CD4-positive, alpha-beta T cell treated with Interleukin-10 for 1 hour (primary cell): ENCODE results near the gene TET2.

Experiments used
- DNase-seq: peaks from one replicate; pipeline ENCODE4 v3.0.0-alpha.2; 2020

Gene TET2

DNA sequence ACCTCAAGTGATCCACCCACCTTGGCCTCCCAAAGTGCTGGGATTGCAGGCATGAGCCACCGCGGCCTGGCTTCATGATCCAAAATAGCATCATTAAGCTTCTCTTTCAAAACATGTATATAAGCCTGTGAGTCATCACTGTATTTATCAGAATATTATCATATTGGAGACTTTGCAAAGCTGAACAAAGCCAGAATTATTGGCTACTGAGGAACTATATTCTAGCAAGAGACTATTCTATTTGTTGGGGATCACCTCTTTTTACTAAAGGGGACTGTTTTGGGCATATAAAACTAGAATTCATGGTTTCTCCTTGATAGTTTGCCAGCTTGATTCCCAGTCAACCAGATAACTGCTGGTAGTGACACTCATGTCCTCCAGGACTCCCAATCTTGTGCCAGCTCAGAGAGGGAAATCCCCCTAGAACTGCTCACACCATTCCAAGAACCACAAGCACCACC, 40.1 kb downstream of the TET2 start:
- DNase-seq = no peak

DNA sequence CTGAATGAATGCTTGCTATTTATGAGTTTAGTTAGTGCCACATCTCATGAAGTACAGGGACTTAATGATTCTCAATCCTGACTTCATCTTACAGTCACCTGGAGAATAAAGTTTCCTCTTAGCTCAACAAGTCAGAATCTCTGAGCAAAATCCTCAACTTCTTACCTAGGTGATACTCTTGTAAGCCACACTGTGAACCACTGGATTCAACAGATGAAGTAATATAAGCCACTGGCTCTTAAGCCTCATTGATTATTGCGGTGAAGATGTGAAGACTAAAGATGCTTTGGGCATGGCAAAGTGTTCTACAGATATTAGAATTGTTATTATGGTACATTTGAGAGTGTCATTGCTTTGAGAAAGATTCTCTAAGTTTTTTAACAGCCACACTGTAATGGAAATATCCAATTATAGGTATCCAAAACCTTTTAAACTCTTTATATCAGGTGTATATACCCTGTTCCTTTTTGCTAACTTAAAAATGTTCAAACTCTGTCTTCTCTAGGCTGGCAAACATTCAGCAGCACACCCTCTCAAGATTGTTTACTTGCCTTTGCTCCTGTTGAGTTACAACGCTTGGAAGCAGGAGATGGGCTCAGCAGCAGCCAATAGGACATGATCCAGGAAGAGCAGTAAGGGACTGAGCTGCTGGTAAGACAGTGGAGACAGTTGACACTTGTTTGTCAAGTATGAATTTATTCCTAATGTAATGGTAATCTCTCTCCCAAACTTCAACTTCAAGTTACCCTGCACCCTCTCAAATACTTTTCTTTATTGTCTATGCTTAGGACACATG, 43.4 kb downstream of the TET2 start:
- no peak for DNase-seq

DNA sequence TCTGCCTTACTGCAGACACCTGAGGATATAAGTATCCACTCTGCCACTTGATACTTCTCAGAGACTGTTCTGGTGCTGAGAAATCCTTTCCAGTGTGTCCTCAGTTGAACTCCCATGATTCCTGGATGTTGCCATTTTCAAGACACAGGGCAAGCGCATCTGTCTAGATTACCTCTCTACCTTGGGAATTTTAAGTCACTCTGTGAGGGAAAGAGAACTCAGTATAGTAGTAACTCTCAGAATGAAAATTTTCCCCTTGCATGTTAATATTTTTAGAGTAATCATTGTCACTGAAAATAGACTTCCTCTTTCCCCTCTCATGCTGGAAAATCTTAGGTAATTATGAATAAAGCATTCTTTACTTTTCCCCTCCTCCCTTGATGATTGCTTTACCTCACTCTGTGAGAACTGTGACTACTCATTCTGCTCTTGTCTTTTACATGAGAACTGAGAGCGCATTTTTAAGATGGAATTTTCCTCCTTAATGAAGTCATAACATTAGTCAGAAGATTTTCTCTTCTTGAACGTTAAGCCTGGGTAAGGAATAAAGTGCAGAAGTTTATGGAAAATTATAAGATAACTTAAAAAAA, 45.0 kb downstream of the TET2 start:
- DNase-seq = no peak

DNA sequence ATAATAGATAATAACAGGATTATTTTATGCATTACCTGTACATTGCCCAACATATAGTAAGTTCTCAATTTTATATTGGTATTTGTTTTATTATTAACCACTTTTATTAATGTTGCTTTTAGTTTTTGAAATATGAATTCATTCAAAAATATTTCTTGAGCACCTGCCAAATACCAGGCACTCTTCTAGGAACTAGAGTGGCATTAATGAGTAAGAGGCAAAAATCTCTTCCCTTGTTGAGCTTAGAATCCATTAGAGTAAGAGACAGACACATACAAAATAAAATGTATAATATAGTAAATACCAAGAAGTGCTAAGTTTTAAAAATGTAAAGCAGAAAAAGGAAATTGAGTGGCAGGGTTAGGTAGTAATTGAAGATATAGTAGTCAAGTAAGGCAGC, 45.8 kb downstream of the TET2 start:
- DNase-seq = no peak

DNA sequence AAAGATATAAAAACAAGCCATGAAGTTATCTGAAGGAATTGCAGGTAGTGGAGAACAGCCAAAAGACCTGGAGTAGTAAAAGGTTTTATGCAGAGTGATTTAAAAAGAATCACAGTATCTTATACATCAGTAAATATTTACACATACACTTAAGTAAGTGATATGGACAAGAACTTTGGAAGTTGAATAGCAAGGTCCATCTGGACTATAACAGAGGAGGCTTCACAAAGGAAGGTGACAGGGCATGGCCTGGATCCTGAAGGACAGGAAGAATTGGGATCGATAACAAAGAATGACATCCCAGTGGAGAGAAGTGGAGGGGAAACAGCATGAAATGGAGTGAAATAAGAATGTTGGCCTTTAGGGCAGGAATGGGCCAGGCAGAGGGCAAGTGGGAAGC, 46.2 kb downstream of the TET2 start:
- no peak for DNase-seq

DNA sequence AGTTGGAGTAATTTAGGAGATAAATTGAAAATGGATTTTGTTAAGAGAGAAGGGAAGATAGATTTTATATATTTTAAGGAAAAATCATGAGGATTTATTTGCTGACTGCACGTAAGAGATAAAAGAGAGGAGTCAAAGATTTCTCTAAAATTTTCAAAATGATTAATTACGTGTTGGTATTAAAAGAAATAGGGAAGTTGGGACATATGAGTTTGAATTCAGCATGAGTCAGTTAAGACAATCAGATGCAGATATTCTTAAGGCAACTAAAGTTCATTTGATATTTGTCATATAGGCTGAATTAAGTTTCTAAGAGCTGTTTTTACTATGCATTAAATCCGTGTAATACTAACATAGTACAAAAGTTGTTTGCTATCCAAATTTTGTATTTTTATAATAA, 46.9 kb downstream of the TET2 start:
- DNase-seq = no peak

DNA sequence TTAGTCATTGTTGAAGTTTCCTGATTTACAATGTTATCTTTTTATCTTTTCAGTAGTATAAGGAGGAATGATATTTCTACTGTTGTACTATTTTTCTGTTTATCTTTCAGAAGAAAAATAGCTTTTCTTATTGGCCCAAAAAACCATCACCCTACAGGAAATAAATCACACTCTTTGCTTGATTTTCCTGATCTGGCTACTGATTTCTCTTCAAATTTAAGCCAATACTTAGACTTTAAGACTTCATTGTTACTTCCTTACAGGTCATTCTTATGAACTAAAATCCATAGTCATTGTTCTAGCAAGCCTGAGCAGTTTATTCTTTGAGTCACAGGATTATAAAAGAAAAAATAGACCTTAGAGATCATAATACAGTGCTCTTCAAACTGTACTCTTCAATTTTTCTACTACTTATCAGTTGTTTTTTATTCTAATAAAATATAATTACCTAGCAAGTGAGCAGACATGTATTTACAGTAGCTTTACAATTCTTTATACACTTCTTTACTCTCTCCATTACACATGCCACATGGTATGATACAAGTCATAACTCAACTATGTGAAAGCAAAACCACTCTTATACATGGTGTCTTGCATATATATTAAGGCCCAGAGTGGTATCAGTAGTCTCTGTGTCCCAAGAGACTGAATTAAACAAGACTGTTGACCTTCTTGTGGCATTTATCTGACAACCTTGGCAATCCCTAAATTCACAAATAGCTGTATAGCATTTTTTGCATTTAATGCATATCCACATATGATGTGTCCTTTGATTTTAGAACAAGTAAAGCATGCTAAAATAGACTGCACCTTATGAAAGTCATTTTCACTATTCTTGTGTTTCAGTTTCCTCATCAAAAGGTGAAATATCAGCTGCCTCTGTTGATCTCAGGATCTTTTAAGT, 47.9 kb downstream of the TET2 start:
- DNase-seq = no peak

DNA sequence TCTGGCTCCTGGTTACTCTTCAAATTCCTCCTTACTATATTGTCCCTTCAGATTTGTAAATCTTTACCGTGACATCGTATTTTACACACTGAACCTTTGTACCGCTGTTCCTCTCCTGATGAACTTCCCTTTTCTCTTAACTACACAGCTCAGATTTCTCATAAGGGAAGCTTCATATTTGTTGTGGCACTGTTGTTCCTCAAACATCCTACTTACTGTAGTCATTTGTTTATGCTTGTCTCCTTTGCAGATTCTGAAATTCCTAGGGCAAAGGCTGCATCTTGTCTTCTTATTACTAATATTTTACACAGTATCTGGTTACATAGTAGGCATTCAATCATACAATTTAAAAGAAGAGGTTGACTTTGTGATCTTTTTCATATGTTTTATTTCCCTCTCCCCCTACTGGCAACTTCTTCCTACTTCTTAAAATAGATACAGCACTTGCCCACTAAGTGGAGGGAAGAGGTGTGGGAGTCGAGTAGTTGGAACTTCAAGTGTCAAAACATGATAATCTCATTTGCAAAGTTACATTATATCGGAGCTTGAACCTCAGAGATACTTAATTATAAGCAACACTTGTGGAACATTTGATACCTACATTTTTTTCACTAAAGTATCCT, 50.0 kb downstream of the TET2 start:
- no peak for DNase-seq

DNA sequence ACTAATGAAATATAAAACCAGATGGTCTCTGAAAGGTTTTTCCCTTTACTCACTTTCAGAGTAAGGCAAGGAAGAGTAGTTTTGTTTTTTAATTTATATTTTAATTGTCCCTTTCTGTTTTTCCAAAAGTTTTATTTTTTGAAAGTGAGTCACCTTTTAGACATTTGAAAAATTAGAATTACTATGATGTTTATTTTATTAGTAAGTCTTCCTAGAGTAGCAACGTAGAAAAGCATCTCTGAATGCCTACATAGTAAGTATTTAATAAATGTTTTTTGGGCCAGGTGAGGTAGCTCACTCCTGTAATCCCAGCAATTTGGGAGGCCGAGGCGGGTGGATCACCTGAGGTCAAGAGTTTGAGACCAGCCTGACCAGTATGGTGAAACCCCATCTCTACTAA, 51.1 kb downstream of the TET2 start:
- no peak for DNase-seq

DNA sequence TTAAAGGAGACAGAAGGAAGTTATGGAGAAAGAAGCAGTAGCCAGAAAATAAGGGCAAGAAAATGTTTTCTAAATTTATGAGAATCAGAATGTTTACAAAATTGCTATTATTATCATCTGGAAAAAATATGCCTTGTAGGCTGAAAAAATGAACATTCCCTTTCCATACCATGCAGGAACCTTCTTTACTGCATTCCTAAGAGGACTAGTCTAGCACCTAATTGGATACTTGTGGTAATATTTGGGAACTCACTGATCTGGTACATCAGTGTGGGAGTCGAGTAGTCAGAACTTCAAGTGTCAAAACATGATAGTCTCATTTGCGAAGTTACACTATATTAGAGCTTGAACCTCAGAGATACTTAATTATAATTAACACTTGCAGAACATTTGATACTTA, 51.9 kb downstream of the TET2 start:
- DNase-seq = no peak

DNA sequence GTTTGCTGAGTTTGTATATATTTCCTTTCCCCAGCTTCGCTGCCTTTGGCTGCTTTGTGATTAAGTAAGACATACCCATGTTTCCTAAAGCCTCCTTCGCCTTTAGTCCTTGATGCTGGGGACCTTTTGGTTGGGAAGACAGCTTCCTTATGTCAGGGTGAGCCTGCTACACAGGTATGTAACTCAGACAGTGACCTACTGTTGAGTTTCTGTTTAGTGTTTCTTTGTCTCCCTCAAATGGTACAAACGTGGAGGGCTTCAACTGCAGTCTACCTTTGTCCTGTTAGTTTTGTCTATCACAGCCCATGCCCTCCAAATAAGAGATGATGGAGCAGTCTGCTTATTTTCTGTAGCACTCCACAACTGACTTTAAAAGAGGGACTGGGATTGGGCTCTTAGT, 59.5 kb downstream of the TET2 start:
- DNase-seq = no peak

DNA sequence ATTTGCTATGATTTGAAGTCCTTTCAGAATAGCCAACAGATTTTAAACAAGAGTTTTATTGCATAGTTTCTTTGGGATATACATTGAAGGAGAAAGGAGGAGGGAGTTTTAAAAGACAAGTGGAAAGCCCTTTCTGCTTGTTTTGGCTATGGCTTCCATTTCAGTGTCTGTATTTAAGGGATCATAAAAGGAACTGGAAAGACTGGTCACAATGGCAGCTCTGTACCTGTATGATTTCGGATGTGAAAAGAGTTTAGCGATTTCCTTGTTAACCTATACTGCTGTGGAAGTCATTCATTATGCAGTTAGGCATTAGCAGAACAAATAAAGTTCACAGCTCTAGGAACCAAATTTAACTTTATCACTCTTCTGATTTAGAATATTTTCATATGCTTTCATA, 60.7 kb downstream of the TET2 start:
- no peak for DNase-seq

DNA sequence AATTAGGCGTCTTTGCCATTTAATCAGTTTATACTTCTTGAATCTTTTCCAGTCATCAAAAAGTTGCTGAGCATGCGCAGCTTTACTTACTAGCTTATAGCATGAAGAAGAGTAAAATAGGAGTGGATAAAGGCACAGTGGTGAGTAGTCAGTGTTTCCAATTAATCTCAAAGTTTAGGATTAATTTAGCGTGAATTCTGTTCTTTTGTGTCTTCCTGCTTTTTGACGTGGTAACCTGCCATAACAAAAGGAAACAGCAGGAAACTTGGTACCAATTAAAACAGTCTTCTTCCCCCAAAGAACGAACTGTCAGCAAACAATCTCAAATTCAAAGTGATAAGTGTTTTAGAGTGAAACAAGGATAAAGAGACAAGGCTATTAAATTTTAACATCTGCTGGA, 61.9 kb downstream of the TET2 start:
- no peak for DNase-seq

DNA sequence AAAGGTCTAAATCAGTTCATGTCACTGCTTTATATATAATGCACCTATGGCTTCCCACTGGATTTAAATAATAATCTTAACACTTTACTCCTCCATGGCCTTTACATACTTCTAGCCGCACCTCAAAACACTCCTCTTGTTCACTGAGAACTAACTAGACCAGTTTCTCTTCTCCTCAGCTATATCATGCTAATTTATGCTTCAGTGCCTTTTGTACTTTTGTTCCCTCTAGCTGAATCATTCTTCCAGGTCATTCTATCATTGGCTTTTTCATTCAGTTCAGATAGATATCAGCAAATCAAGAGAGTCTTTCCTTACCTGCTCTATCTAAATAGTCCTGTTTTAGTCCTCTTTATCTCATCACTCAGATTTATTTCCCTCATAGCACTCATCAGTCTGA, 64.2 kb downstream of the TET2 start:
- DNase-seq = no peak

DNA sequence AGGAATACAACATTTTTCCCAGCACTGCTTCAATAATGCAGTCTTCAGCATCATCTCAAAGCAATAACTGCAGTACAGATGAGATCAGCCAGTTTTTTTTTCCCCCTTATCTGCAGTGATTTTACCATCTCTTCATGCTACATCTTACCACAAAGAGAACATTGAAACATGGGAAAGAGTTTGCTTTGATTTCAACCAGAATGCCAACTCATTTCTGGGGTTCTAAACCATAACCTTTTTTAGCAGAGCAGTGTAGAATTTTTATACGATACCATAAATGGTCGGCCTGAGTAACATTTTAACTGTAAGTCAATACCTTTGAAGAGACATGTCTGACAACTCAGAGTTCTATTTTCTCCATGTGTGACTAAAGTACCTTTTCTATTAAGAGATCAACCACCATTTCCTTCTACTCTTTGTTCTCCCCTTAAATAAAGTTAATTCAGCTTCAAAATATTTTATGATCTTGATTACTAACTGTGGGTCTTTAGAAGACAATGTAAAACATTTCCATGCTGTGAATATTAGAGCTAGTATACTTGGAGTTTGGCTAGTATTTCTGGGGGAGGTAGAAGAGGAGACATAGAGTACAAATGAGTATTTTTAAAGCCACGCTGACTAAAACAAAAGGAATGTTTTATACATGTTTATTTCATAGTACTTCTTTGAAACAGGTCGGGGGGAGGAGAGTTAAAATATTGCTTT, 69.1 kb downstream of the TET2 start:
- DNase-seq = no peak

DNA sequence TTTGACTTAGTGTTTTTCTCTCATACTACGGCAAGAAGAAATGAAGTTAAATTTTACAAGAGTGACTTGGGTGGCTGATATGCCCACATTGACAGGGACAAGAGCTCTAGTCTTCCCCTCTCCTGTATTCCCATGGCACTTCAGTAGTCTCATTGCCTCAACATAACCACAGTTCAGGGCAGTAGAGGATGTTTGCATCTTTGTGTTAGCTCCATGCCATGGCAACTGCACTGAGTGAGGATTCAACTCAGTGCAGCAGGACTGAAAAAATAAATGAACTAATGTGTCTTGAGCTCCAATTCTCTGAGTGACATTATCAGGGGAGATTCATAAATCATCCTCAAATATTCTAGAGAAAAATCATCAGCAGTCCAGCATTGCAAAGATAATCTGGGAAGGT, 78.8 kb downstream of the TET2 start:
- no peak for DNase-seq

DNA sequence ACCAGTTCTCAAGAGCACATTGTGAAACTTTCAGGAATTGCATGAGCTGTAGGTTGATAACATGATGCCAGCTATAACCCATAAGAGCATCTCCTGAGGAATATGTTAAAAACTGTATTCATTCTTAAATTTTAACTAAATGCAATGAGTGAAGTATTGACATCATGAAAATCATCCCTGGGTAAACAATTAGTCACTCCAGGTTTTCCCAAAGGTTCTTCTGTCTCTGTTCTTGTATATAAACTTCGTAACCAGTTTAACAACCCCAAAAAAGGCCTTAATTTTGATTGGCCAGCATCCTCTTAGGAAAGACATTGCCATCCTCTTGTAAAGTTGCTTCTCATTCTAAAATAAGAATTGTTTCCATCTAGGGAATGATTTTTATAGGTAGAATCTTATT, 80.4 kb downstream of the TET2 start:
- no peak for DNase-seq

DNA sequence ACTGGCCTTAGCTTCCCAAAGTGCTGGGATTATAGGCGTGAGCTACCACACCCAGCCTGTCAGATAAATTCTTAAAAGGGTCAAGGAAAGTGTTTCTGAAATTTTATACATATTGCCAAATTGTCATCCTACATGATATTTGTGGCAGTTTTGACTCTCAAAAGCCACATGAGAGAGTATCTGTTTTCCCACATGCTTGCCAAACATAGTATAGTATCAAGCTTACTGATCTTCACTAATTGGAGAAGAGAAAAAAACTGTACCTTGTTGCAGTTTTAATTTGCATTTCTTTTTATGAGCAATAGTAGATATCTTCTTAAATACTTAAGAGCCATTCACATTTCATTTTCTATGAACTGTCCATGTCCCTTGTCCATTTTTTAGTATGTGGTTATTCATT, 83.6 kb downstream of the TET2 start:
- DNase-seq = no peak

DNA sequence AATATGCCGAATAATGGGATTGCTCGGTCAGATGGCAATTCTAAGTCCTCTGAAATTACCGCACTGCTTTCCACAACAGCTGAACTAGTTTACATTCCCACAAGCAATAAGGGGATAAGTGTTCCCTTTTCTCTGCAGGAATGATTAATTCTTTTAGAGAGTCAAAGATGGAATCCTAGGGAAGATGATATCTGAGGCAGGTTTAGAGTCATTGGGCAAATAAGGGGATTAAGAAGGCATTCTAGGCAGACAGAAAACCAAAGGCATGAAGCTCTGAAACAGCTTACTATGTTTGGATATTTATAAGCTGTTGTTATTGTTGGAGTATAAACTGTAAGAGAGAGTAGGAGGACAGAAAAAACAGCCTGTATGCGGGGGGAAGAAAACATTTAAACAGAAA, 85.7 kb downstream of the TET2 start:
- no peak for DNase-seq

DNA sequence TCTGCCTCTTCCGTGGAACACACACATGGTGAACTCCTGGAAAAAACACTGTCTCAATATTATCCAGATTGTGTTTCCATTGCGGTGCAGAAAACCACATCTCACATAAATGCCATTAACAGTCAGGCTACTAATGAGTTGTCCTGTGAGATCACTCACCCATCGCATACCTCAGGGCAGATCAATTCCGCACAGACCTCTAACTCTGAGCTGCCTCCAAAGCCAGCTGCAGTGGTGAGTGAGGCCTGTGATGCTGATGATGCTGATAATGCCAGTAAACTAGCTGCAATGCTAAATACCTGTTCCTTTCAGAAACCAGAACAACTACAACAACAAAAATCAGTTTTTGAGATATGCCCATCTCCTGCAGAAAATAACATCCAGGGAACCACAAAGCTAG, 87.9 kb downstream of the TET2 start:
- no peak for DNase-seq

DNA sequence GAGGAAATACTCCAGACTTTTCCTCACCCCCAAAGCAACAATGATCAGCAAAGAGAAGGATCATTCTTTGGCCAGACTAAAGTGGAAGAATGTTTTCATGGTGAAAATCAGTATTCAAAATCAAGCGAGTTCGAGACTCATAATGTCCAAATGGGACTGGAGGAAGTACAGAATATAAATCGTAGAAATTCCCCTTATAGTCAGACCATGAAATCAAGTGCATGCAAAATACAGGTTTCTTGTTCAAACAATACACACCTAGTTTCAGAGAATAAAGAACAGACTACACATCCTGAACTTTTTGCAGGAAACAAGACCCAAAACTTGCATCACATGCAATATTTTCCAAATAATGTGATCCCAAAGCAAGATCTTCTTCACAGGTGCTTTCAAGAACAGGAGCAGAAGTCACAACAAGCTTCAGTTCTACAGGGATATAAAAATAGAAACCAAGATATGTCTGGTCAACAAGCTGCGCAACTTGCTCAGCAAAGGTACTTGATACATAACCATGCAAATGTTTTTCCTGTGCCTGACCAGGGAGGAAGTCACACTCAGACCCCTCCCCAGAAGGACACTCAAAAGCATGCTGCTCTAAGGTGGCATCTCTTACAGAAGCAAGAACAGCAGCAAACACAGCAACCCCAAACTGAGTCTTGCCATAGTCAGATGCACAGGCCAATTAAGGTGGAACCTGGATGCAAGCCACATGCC, 89.7 kb downstream of the TET2 start:
- DNase-seq = no peak

DNA sequence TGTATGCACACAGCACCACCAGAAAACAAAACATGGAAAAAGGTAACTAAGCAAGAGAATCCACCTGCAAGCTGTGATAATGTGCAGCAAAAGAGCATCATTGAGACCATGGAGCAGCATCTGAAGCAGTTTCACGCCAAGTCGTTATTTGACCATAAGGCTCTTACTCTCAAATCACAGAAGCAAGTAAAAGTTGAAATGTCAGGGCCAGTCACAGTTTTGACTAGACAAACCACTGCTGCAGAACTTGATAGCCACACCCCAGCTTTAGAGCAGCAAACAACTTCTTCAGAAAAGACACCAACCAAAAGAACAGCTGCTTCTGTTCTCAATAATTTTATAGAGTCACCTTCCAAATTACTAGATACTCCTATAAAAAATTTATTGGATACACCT, 90.2 kb downstream of the TET2 start:
- DNase-seq = no peak
